Caco-2 (cell line): ENCODE measurements around the gene SLC25A24. TPM values are rescaled to one million over a fixed set of nuclear protein-coding genes. Genes with fewer than 3 reads are reported as not detected.

Experiments
- BruUV-seq: library from RNA; stranded (reverse); fragments of 400-500 nt; replicated peaks from 2 replicates; lab custom pipeline; 2021; lab: Mats Ljungman, UMichigan
- CTCF ChIA-PET: fragments of 300-600 bp; sonication (Branson Sonifier 250); formaldehyde crosslinking; loops from one replicate; lab custom pipeline; 2022; ENCODE audit warnings: antibody characterized with exemption; lab: Charles Lee
- POLR2A ChIA-PET: fragments of 300-600 bp; sonication (Branson Sonifier 250); formaldehyde crosslinking; loops from one replicate; lab custom pipeline; 2022; ENCODE audit warnings: antibody characterized with exemption; lab: Charles Lee
- DNase-seq, 2 experiments: peaks; one replicate each; pipeline versions ENCODE4 v3.0.0 to v3.0.0-alpha.2; 2020 to 2022
- H3K27me3 ChIP-seq: replicated peaks from 2 replicates; pipeline ENCODE4 v1.6.0; 2011; ENCODE audit warnings: low read length; ENCODE audit not compliant: control insufficient read depth, insufficient read depth
- H3K36me3 ChIP-seq: 2 replicates; pipeline ENCODE4 v1.5.1; 2011; ENCODE audit warnings: low read length; ENCODE audit not compliant: control insufficient read depth, insufficient read depth
- H3K4me1 ChIP-seq: fragments of 250-450 bp; sonication (Bioruptor Pico); 2 replicates; pipeline ENCODE4 v1.5.1; 2020; ENCODE audit warnings: mild to moderate bottlenecking
- H3K4me3 ChIP-seq: 2 replicates; pipeline ENCODE4 v1.5.1; 2011; ENCODE audit warnings: low read depth, mild to moderate bottlenecking, control low read depth, low read length
- H3K9me3 ChIP-seq: fragments of 250-450 bp; sonication (Bioruptor Pico); 2 replicates; pipeline ENCODE4 v1.5.1; 2020; ENCODE audit warnings: mild to moderate bottlenecking, moderate library complexity
- H3K27ac Mint-ChIP-seq: one replicate; pipeline ENCODE4 v1.8.0; 2022; ENCODE audit warnings: mixed read lengths; ENCODE audit not compliant: unreplicated experiment
- H3K27me3 Mint-ChIP-seq: one replicate; pipeline ENCODE4 v1.8.0; 2022; ENCODE audit warnings: mixed read lengths; ENCODE audit not compliant: insufficient read depth, unreplicated experiment
- H3K36me3 Mint-ChIP-seq: one replicate; pipeline ENCODE4 v1.8.0; 2022; ENCODE audit warnings: mild to moderate bottlenecking, mixed read lengths; ENCODE audit not compliant: insufficient read depth, unreplicated experiment
- H3K4me1 Mint-ChIP-seq: one replicate; pipeline ENCODE4 v1.8.0; 2022; ENCODE audit warnings: low read depth, mixed read lengths; ENCODE audit not compliant: unreplicated experiment
- H3K4me3 Mint-ChIP-seq: one replicate; pipeline ENCODE4 v1.8.0; 2022; ENCODE audit warnings: mild to moderate bottlenecking, moderate library complexity, mixed read lengths; ENCODE audit not compliant: unreplicated experiment
- H3K9me3 Mint-ChIP-seq: one replicate; pipeline ENCODE4 v1.8.0; 2022; ENCODE audit warnings: mixed read lengths; ENCODE audit not compliant: unreplicated experiment
- intact Hi-C: fragments of 100-400 bp; cut with micrococcal nuclease; formaldehyde crosslinking; loops from one replicate; pipeline ENCODE4 v1.10.0; 2022; ENCODE audit not compliant: unreplicated experiment
- total RNA-seq: library from RNA; stranded (reverse); gene quantifications from 2 replicates; pipeline ENCODE4 v1.2.3, GENCODE V29; 2022
- TF ChIP-seq, protein P1 (sequence below), 2 experiments: fragments of 200-600 bp in 1 of 2; IDR thresholded peaks; 1 replicate in 1 of 2; 2 replicates in 1 of 2; pipeline versions ENCODE4 v1.5.1 to v1.8.0; 2011 to 2022; ENCODE audit warnings: antibody characterized with exemption in 1 of 2, control low read depth in 1 of 2, inconsistent platforms in 1 of 2, low read depth in 1 of 2, low read length in 1 of 2, mild to moderate bottlenecking in 1 of 2, moderate library complexity in 1 of 2; ENCODE audit not compliant: insufficient read depth in 1 of 2, severe bottlenecking in 1 of 2, unreplicated experiment in 1 of 2

The SLC25A24 gene
- total RNA-seq, 1 experiment from 2014 or later: 26.4 TPM

DNA sequence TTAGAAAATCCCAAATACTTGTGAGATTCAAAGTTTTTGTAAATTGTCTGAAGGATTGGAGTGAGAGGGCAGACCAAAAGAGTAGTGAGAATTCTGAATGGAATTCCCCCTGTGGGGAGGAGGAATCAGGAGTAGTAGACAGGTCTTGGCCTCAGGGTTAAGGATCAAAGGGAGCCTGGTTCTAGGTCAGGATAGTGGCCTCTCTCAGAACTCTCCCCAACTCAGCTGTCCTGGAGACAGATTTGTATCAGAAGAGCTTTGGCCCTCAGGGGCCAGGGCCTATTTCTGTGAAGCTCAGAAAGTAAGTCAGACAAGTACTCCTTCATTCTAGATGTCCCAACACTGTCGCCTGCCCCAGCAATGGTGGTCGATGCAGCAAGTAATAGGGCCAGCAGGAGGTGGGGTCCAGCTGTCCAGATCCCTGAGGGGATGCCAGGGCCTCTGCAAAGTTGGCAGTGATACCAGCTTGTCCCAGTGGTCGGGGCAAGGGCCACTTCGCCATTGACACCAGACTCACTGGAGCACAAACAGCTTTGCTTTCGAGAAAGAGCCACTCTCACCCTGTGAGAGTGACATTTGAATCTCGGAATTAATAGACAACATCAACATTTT, 115.2 kb downstream of the SLC25A24 start:
- H3K27ac Mint-ChIP-seq: no peak overlapping the region
- DNase-seq: peak in 1 of 2 experiments; percentile 44
- H3K9me3 ChIP-seq: no peaks in the 10 kb centered on the region
- no peaks in the 10 kb centered on the region for H3K27me3 ChIP-seq
- no peaks in the 10 kb centered on the region for H3K36me3 Mint-ChIP-seq
- no peak overlapping the region for H3K4me3 ChIP-seq
- intact Hi-C loops: no loop called here
- ChIA-PET CTCF (no interaction called here), POLR2A (no interaction called here)
- TF ChIP-seq, protein P1, sequence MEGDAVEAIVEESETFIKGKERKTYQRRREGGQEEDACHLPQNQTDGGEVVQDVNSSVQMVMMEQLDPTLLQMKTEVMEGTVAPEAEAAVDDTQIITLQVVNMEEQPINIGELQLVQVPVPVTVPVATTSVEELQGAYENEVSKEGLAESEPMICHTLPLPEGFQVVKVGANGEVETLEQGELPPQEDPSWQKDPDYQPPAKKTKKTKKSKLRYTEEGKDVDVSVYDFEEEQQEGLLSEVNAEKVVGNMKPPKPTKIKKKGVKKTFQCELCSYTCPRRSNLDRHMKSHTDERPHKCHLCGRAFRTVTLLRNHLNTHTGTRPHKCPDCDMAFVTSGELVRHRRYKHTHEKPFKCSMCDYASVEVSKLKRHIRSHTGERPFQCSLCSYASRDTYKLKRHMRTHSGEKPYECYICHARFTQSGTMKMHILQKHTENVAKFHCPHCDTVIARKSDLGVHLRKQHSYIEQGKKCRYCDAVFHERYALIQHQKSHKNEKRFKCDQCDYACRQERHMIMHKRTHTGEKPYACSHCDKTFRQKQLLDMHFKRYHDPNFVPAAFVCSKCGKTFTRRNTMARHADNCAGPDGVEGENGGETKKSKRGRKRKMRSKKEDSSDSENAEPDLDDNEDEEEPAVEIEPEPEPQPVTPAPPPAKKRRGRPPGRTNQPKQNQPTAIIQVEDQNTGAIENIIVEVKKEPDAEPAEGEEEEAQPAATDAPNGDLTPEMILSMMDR (IDR thresholded peaks at IDR 0.05; ENCODE audit: insufficient read depth in 1 of 2, low read depth in 1 of 2, low read length in 1 of 2, severe bottlenecking in 1 of 2, unreplicated experiment in 1 of 2): no peak
- no peaks in the 10 kb centered on the region for H3K9me3 Mint-ChIP-seq
- BruUV-seq: no TSS peak
- H3K4me1 ChIP-seq: no peaks in the 10 kb centered on the region; the same call in 1 of the 2 replicates
- H3K27me3 Mint-ChIP-seq: no peaks in the 10 kb centered on the region
- H3K4me1 Mint-ChIP-seq: peaks cover 14% of the 10 kb centered on the region
- H3K4me3 Mint-ChIP-seq: no peak overlapping the region
- no peaks in the 10 kb centered on the region for H3K36me3 ChIP-seq

Other genes with a start within 250 kb of the SLC25A24 start
- 0.57 and 0.93 TPM in 2 replicates for gene VAV3, start 235.2 kb downstream of the SLC25A24 start, total RNA-seq
- 0.53 and 0.88 TPM in 2 replicates for gene NBPF4, start 43.7 kb upstream of the SLC25A24 start, total RNA-seq
- gene NBPF6, start 250.0 kb upstream of the SLC25A24 start, total RNA-seq: 0.57 and 0.84 TPM in 2 replicates